HG03045 (cell line): ENCODE results near the gene C4orf33.
"Not testable (repeated sequence)": the region's sequence is repeated elsewhere in the genome, so short reads cannot be mapped to it uniquely, and the experiment has no call there.

Experiments
- ATAC-seq: cut with Tn5 transposase; IDR thresholded peaks from one replicate; pipeline ENCODE4 v1.9.1; 2021; ENCODE audit warnings: mild to moderate bottlenecking, moderate library complexity; ENCODE audit not compliant: unreplicated experiment

Gene C4orf33

DNA sequence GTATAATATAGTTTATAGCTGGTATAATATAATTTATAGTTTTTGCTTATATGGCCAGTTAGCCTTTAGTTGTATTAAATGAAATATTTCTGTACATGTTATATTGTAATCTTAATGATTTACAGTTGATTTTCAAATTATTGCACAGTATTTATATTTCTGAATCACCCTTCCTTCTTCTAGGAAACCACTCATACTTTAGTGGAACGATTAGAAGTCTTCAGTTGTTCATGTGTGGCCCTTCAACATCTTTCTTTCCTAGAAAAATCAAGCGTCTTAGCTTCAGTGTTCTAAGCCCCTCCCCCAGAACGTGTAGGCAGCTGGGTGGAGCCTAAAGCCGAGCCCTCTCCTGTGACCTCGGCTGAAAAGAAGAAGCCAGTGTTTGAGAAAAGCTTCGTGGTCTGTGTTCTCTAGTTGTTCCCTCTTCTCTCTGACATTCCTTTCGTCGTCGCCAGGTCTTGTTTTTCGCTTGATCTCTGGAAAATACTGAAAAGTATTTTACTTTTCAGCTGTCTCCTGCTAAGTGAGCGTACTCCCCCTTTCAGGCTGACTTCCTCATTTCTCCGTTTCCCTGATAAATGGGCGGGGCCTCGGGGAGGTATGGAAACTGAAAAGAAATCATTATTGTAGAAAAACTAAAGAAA, at the start of gene C4orf33:
C4orf33 (plus strand) TSS at position 342 of the 644 bp plus-strand sequence. CDS start 6,459 bp downstream, outside the sequence.
- ATAC-seq = peak; percentile 44

DNA sequence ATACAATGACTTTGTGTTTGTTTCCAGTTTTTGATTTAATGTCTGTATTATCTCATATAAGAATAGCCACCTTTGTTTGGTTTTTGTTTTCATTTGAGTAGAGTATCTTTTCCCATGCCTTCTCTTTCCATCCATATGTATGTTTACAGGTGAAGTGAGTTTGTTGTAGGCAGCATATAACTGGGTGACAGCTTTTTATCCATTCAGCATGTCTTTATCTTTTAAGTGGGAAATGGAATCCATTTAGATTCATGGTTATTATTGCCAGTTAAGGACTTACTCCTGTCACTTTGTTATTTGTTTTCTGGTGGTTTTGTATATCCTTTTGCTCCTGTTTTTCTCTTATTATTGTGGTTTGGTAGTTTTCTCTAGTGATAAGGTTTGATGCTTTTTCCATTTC, 36.9 kb upstream of the C4orf33 start:
- no peak for ATAC-seq

DNA sequence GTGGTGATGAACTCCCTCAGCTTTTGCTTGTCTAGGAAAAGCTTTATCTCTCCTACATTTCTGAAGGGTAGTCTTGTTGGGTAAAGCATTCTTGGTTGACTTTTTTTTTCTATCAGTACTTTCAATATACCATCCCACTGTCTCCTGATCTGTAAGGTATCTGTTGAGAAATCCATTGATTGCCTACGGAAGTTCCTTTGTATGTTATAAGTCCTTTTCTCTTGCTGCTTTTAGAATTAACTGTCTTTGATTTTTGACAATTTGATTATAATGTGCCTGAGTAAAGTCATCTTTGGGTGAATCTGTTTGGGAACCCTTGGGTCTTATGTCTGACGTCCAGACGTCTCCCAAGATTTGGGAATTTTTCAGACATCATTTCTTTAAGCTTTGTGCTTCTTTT, 33.4 kb upstream of the C4orf33 start:
- no peak for ATAC-seq

GRCh38 chr4:129063640-129064039, 32.3 kb upstream of the C4orf33 start:
- ATAC-seq = no peak

DNA sequence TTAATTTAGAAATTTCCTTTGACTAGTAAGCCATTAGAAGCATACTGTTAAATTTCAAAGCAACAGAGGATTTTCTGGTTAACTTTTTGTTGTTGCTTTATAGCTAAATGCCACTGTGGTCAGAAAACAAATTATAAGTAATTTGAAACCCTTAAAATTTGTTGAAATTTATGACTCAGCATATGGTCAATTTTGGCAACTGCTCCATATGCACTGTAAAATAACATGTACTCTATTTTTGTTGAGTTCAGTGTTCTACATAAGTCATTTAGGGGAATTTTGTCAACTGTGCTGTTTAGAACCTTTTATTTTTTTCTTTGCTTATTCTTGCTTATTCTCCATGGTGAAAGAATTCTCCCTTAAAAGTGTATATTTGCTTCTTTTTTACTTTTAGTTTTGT, 31.2 kb upstream of the C4orf33 start:
- no peak for ATAC-seq

GRCh38 chr4:129069537-129069936, 26.4 kb upstream of the C4orf33 start:
- not testable (repeated sequence) for ATAC-seq

DNA sequence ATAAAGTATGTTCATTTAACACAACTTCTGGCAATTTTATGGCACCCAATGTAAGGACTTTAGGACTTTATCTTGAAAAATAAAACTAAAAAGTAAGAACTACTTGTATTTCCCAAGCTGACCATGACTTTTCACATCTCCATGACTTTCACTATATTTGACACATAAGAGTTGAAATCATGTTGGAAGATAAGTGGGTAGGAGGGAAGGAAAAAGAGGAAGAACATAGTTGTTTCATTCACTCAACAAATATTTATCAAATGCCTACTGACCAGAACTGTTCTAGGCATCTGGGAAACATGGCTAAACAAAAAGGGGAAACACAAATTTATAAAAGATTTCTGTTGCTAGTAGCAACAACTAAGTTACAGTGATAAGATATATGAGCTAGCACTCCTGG, 18.6 kb upstream of the C4orf33 start:
- ATAC-seq = no peak

DNA sequence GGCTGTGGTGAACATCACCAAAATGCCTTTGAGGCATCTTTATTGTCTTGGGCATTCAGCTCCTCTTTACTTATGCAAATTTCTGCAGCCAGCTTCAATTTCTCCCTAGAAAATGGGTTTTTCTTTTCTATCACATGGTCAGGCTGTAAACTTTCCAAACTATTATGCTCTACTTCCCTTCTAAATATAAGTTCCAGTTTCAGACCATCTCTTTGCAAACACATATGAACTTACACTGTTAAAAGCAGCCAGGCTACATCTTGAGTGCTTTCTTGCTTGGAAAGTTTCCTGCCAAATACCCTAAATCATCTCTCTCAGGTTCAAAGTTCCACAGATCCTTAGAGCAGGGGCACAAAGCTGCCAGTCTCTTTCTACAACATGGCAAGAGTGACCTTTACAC, 15.8 kb upstream of the C4orf33 start:
- no peak for ATAC-seq

GRCh38 chr4:129082302-129082701, 13.7 kb upstream of the C4orf33 start:
- no peak for ATAC-seq

- no peak for ATAC-seq
Observed at GRCh38 chr4:129085472-129085871, 10.5 kb upstream of the C4orf33 start.

DNA sequence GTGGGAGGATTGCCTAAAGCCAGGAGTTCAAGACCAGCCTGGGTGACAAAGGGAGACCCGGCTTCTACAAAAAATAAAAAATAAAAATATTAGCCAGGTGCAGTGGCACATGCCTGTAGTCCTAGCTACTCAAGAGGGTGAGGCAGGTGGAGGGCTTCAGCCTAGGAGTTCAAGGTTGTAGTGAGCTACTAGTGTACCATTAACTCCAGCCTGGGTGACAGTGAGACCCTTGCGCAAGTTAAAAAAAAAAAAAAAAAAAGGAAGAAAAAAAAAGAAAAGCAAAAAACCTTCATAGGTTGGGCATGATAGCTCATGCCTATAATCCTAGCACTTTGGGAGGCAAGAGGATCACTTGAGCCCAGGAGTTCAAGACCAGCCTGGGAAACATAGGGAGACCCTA, 8.4 kb upstream of the C4orf33 start:
- no peak for ATAC-seq

- no peak for ATAC-seq
Observed at GRCh38 chr4:129092631-129093190, 3.2 kb upstream of the C4orf33 start.

GRCh38 chr4:129093191-129093920, 2.6 kb upstream of the C4orf33 start, which contains the start of gene SCLT1:
TSS of gene SCLT1 (minus strand) at chr4:129093539. CDS start at chr4:129093103, 436 bp downstream.
- ATAC-seq = peak; percentile 98

GRCh38 chr4:129094347-129094746, 1.6 kb upstream of the C4orf33 start:
- no peak for ATAC-seq

DNA sequence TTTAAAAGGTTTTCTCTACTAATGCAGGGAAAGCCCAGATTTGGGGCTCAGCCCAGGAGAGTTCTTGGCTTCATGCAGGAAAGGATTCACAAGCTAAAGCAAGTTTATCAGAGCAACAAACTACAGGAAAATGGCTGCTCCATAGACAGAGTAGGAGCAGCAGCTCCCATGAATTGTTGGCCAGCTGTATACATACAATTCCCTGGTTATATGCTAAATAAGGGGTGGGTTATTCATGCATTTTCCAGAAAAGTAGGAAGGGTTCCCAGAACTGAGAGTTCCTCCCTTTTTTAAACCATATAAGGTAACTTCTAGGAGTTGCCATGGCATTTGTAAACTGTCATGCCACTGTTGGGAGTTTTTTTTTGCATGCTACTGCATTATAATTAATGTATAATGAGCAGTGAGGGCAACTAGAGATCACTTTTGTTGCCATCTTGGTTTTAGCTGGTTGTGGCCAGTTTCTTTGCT, 2.6 kb downstream of the C4orf33 start:
- ATAC-seq = no peak

GRCh38 chr4:129109965-129110824, 14.2 kb downstream of the C4orf33 start:
- no peak for ATAC-seq

DNA sequence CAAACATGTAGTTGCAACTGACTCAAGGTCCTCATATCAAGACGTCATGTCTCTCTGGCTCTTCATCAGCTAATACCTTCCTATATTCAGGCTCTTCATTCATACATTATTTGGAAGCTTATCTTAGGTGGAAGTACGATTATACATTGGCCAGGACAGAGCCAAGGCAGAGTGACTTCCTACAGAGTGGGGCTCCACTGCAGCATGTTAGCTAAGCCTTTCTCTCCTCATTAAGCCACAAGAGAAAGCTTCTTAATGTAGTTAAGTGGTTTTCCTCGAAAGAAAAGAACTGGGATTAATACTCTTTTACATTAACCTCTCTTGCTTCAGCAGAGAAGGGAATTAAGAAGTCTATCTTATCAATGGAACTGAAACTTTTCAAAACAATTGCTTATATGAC, 15.0 kb downstream of the C4orf33 start:
- no peak for ATAC-seq

- ATAC-seq = no peak
Observed at GRCh38 chr4:129111919-129112318, 16.0 kb downstream of the C4orf33 start.

DNA sequence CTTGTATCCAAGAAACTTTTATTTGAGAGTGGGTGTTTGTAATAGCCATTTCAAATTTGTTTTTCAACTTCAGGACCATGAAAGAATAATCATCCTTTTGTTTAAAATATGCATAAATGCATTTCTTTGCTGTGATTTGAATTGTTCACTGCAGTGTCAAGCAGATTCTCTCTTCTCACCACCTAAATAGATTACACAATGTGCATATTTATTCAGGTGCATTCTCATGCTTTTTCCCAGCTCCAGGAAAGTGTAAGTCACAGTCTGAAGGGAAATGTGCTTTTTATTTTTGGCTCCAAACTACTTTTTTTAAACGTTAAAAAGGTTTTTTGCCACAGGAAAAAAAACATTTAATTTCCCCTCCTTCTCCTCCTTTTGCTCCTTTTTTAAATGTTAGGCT, 17.5 kb downstream of the C4orf33 start:
- ATAC-seq = no peak

DNA sequence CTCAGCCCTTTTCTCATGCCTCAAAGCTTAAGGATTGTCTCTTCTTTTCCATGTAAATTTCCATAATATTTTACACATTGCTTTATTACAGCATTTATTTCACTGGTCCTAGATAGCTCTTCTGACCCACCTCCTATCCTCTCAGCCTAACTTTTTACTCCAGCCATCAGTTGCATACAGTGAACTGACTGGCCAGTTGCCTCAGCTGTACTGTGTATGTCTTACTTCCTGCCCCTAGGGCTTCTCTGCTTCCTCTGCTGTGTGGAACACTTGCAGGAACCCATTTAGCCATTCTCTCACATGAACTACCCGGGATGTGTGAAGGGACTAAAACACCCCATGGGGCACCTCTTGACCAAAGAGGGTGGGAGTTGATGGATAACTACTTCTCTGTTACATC, 18.0 kb downstream of the C4orf33 start:
- no peak for ATAC-seq

DNA sequence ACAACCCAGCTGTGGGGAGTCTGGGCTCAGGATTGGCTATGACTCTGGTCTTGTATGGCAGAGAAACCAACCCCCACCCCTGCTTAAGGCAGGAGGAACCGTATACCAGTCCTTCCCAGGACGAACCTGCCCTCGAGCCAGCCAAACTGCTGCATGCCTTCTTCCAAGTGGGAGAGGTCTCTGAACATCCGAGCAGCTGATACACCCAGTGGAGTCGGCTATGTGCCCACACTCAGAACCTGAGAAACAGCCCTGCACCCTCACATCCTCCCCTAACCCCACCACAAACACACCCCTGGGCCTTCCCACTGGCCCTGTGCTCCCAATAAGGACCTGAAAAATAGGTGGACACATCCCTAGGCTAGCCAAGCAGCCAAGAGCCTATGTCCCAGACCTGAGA, 21.8 kb downstream of the C4orf33 start:
- no peak for ATAC-seq
